B cell (primary cell): Measurements from ENCODE around the gene CDYL. TPM values are rescaled to one million over a fixed set of nuclear protein-coding genes. Genes with fewer than 3 reads are reported as not detected.

ENCODE experiments used
- ATAC-seq: fragments of 200-7000 bp; cut with Tn5 transposase; one replicate; pipeline ENCODE4 v1.10.0; 2021; ENCODE audit warnings: low read depth, mild to moderate bottlenecking, moderate number of reproducible peaks, moderate library complexity
- CTCF ChIA-PET: fragments of 350-600 bp; sonication (Branson Sonifier 250); formaldehyde crosslinking; loops from one replicate; lab custom pipeline; 2021; ENCODE audit warnings: antibody characterized with exemption, inconsistent platforms; lab: Charles Lee
- POLR2A ChIA-PET: fragments of 350-600 bp; sonication (Branson Sonifier 250); formaldehyde crosslinking; loops from one replicate; lab custom pipeline; 2021; ENCODE audit warnings: antibody characterized with exemption; lab: Charles Lee
- DNase-seq: peaks from one replicate; pipeline ENCODE4 v3.0.0; 2013
- H2AFZ ChIP-seq: 2 replicates; pipeline ENCODE4 v1.6.1; 2012; ENCODE audit warnings: mild to moderate bottlenecking, low read depth, low read length; ENCODE audit not compliant: insufficient read depth, poor library complexity, severe bottlenecking
- H3K27ac ChIP-seq, 2 donors: 1 replicate in 1 of 2; 2 replicates in 1 of 2; pipeline ENCODE4 v1.5.1; 2012 to 2013; ENCODE audit warnings: low read length in 2 of 2, mild to moderate bottlenecking in 2 of 2, moderate library complexity in 1 of 2
- H3K27me3 ChIP-seq, 4 experiments: fragments of 200-600 bp in 1 of 4; sonication (generic) in 1 of 4; replicated peaks in 1 of 4; 1 replicate in 2 of 4; 2 replicates in 2 of 4; pipeline versions ENCODE4 v1.6.1 to v1.7.0; 2013 to 2016; ENCODE audit warnings: low read length in 3 of 4, mild to moderate bottlenecking in 2 of 4, mixed read lengths in 1 of 4, moderate library complexity in 1 of 4; ENCODE audit not compliant: insufficient read depth in 4 of 4, control insufficient read depth in 3 of 4; ENCODE audit errors: control extremely low read depth in 1 of 4
- H3K36me3 ChIP-seq, 2 experiments: replicated peaks in 1 of 2; 1 replicate in 1 of 2; 2 replicates in 1 of 2; pipeline versions ENCODE4 v1.6.1 to v1.7.1; 2013; ENCODE audit warnings: low read length in 1 of 2; ENCODE audit not compliant: insufficient read depth in 2 of 2, control insufficient read depth in 1 of 2; ENCODE audit errors: control extremely low read depth in 1 of 2, extremely low read depth in 1 of 2
- H3K4me1 ChIP-seq, 2 donors: fragments of 200-600 bp in 1 of 2; sonication (generic) in 1 of 2; 1 replicate in 1 of 2; 2 replicates in 1 of 2; pipeline versions ENCODE4 v1.5.1 to v1.6.1; 2013 to 2017; ENCODE audit warnings: low read length in 2 of 2; ENCODE audit not compliant: control insufficient read depth in 2 of 2, insufficient read depth in 2 of 2
- H3K4me2 ChIP-seq: replicated peaks from 2 replicates; pipeline ENCODE3; 2012; ENCODE audit warnings: mild to moderate bottlenecking, low read depth, low read length; ENCODE audit not compliant: poor library complexity, severe bottlenecking
- H3K4me3 ChIP-seq, 5 experiments: fragments of 200-600 bp in 1 of 5; sonication (generic) in 1 of 5; 1 replicate in 3 of 5; 2 replicates in 2 of 5; pipeline versions ENCODE4 v1.5.1 to v1.7.0; 2011 to 2016; ENCODE audit warnings: low read length in 4 of 5, mild to moderate bottlenecking in 4 of 5, low read depth in 2 of 5, control low read depth in 1 of 5, moderate library complexity in 1 of 5; ENCODE audit not compliant: insufficient read depth in 1 of 5; ENCODE audit errors: control extremely low read depth in 1 of 5, extremely low read depth in 1 of 5
- H3K79me2 ChIP-seq: fragments of 200-600 bp; sonication (generic); one replicate; pipeline ENCODE4 v1.6.0; 2016; ENCODE audit warnings: low read length; ENCODE audit not compliant: control insufficient read depth, insufficient read depth
- H3K9ac ChIP-seq: fragments of 200-600 bp; sonication (generic); 2 replicates; pipeline ENCODE4 v1.6.1; 2017; ENCODE audit warnings: mild to moderate bottlenecking, low read length, moderate library complexity
- H3K9me3 ChIP-seq, 3 donors: one replicate each; pipeline versions ENCODE4 v1.6.1 to v1.7.1; 2013; ENCODE audit warnings: low read length in 2 of 3; ENCODE audit not compliant: control insufficient read depth in 2 of 3, insufficient read depth in 1 of 3; ENCODE audit errors: control extremely low read depth in 1 of 3
- H4K20me1 ChIP-seq: 2 replicates; pipeline ENCODE4 v1.6.0; 2012; ENCODE audit warnings: mild to moderate bottlenecking, low read length; ENCODE audit not compliant: insufficient read depth, control insufficient read depth, poor library complexity, severe bottlenecking
- H3K27ac Mint-ChIP-seq: one replicate; pipeline ENCODE4 v1.8.0; 2021; ENCODE audit warnings: mixed read lengths
- H3K27me3 Mint-ChIP-seq: one replicate; pipeline ENCODE4 v1.8.0; 2021; ENCODE audit warnings: mixed read lengths
- H3K4me1 Mint-ChIP-seq: one replicate; pipeline ENCODE4 v1.8.0; 2021; ENCODE audit warnings: mixed read lengths
- H3K4me3 Mint-ChIP-seq: one replicate; pipeline ENCODE4 v1.8.0; 2021; ENCODE audit warnings: mixed read lengths
- H3K9me3 Mint-ChIP-seq: one replicate; pipeline ENCODE4 v1.8.0; 2022; ENCODE audit warnings: mixed read lengths; ENCODE audit not compliant: insufficient read depth
- EZH2 ChIP-seq: IDR thresholded peaks from 2 replicates; pipeline ENCODE4 v1.6.1; 2012; ENCODE audit warnings: borderline replicate concordance, low read depth, mild to moderate bottlenecking, moderate library complexity, low read length; ENCODE audit not compliant: insufficient read depth, poor library complexity, severe bottlenecking
- WGBS: methylation state at CpG from one replicate; pipeline ENCODE4 v1.1.5; 2013; ENCODE audit warnings: missing lambda C conversion rate; ENCODE audit not compliant: insufficient coverage; 5-methylcytosine and 5-hydroxymethylcytosine counted together
- intact Hi-C: fragments of 100-400 bp; cut with micrococcal nuclease; formaldehyde crosslinking; loops from one replicate; pipeline ENCODE4 v1.10.0; 2022
- polyA plus RNA-seq: library from polyadenylated mRNA; depleted of rRNA; stranded (reverse); fragments of >200 nt; gene quantifications from 2 replicates; pipeline ENCODE4 v1.2.3, GENCODE V29; 2012
- total RNA-seq, 2 donors: library from RNA; stranded (reverse); fragments of 120-200 nt in 1 of 2; gene quantifications; 1 replicate in 1 of 2; 2 replicates in 1 of 2; pipeline versions ENCODE4 v1.2.3 to v1.2.4, GENCODE V29; 2013 to 2022
- TF ChIP-seq, protein P1 (sequence below): fragments of 200-600 bp; IDR thresholded peaks from one replicate; pipeline ENCODE4 v1.8.0; 2022; ENCODE audit warnings: antibody characterized with exemption, mild to moderate bottlenecking

CDYL gene
- total and polyA plus RNA-seq, 2 donors (not counting 1 experiment from before 2014, with no cell fraction given) = 15.6 to 63.0 TPM

DNA sequence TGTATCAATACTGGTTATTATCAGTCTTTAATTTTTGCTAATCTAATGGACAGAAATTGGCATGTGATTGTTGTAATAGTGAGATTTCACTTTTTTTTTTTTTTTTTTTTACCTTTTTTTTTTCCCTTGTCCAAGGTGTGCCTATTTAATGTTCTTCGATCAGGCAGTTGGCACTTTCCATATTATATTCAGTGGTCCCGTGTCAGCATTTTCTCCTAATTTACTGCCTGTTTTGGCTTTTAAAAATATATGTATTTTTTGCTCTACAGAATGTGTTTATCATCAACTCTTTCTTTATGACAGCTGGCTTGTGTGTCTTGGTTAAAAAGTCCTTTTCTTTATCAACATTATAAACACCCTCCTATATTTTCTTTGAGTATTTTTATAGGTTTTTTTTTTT, 39.4 kb downstream of the CDYL start:
- peaks cover 90% of the 10 kb centered on the region for H4K20me1 ChIP-seq
- TF ChIP-seq, protein P1, sequence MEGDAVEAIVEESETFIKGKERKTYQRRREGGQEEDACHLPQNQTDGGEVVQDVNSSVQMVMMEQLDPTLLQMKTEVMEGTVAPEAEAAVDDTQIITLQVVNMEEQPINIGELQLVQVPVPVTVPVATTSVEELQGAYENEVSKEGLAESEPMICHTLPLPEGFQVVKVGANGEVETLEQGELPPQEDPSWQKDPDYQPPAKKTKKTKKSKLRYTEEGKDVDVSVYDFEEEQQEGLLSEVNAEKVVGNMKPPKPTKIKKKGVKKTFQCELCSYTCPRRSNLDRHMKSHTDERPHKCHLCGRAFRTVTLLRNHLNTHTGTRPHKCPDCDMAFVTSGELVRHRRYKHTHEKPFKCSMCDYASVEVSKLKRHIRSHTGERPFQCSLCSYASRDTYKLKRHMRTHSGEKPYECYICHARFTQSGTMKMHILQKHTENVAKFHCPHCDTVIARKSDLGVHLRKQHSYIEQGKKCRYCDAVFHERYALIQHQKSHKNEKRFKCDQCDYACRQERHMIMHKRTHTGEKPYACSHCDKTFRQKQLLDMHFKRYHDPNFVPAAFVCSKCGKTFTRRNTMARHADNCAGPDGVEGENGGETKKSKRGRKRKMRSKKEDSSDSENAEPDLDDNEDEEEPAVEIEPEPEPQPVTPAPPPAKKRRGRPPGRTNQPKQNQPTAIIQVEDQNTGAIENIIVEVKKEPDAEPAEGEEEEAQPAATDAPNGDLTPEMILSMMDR = no peak
- TF ChIP-seq EZH2 = no peak

DNA sequence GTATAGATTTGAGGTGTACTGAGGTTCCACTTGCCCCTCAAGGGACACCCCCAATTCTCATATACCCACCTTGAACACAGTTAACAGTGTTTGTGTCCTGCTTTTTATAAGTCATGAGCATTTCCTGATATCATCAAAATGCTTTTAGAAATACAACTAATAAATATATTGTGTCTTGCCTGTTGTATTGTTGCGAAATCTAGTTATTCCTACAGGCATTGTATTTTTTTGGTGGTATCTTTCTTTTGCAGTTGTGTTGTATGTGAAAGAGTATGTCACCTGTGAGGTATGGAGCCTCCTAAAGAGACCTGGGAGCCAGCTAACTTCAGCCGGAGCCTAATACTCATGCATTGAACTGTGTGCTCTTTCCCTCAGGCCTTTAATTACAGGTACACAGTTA, 40.7 kb downstream of the CDYL start:
- Histone ChIP-seq H3K4me1 (peaks cover 20 to 21% of the 10 kb centered on the region in 2 donors), H4K20me1 (peaks cover 90% of the 10 kb centered on the region), H3K27me3 (no peaks in the 10 kb centered on the region), H3K36me3 (no peaks in the 10 kb centered on the region), H3K9ac (no peak overlapping the region), H3K79me2 (peaks cover 99% of the 10 kb centered on the region), H2AFZ (no peak overlapping the region), H3K4me3 (no peak overlapping the region), H3K4me2 (no peak overlapping the region), H3K9me3 (no peaks in the 10 kb centered on the region), H3K27ac (no peak overlapping the region)
- intact Hi-C loops = no loop called here
- CTCF ChIA-PET = interaction anchor here (0.8 to 0.9 kb wide), 3 partner anchors 13 to 72 kb away, joined by 3 read pairs; no protein-coding TSS in a partner anchor
- no CpG with 5 or more reads among the region's 2 CpGs for WGBS
- Mint-ChIP-seq H3K4me1 (peaks cover 68% of the 10 kb centered on the region), H3K4me3 (no peak overlapping the region), H3K27ac (no peak overlapping the region), H3K9me3 (no peaks in the 10 kb centered on the region), H3K27me3 (no peaks in the 10 kb centered on the region)
- DNase-seq (no peak), ATAC-seq (no peak)
- TF ChIP-seq, protein P1 = no peak
- no peak for TF ChIP-seq EZH2
- POLR2A ChIA-PET = no interaction called here

More for the DNA sequence above, 39.4 kb downstream of the CDYL start:
- no peak overlapping the region for H3K4me3 ChIP-seq
- H3K27ac ChIP-seq = no peak overlapping the region
- H3K79me2 ChIP-seq = peaks cover 100% of the 10 kb centered on the region
- DNase-seq = no peak
- no peak for ATAC-seq
- H3K27me3 ChIP-seq = no peaks in the 10 kb centered on the region
- no peaks in the 10 kb centered on the region for H3K9me3 ChIP-seq
- H3K36me3 ChIP-seq = no peaks in the 10 kb centered on the region
- intact Hi-C loops = no loop called here
- H3K4me1 Mint-ChIP-seq = peaks cover 72% of the 10 kb centered on the region
- H3K4me1 ChIP-seq = peaks cover 31 to 34% of the 10 kb centered on the region in 2 donors
- no peak overlapping the region for H3K4me2 ChIP-seq
- H3K27ac Mint-ChIP-seq = no peak overlapping the region
- H3K27me3 Mint-ChIP-seq = no peaks in the 10 kb centered on the region
- no peak overlapping the region for H3K9ac ChIP-seq
- WGBS = no CpG with 5 or more reads among the region's 2 CpGs
- H3K9me3 Mint-ChIP-seq = no peaks in the 10 kb centered on the region
- ChIA-PET POLR2A (interaction anchor here (0.7 kb wide), 1 partner anchor 365 kb away, joined by 5 read pairs; no protein-coding TSS in a partner anchor), CTCF (interaction anchor here (1.0 kb wide), 1 partner anchor 26 kb away, joined by 3 read pairs; no protein-coding TSS in a partner anchor)
- no peak overlapping the region for H3K4me3 Mint-ChIP-seq
- no peak overlapping the region for H2AFZ ChIP-seq
